Globus pallidus (tissue), 1 donor: ENCODE results near the gene USP51.
"Not testable (repeated sequence)": the region's sequence is repeated elsewhere in the genome, so short reads cannot be mapped to it uniquely, and the experiment has no call there.

ENCODE experiments used
- DNase-seq: peaks from one replicate; pipeline ENCODE4 v3.0.0-alpha.2; 2015; ENCODE audit warnings: low spot score

The USP51 gene

DNA sequence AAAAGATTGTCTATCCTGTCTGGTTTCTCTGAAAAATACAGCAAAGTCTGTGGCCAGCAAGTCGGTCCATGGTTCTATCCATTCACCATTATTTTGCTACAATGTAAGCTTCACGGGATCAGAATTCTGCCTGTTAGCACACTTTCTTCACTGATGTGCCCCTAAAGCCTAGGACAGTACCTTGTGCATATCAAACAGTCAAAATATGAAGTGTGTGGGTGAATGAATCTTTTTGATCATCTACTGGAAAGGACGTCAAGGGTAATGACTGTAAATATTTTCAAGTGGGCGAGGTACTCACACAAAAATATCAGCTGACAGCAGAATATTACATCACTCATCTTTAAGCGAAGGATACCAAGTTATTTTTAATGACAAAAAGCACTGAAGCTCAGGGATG, 24.5 kb downstream of the USP51 start:
- DNase-seq: not testable (repeated sequence)

DNA sequence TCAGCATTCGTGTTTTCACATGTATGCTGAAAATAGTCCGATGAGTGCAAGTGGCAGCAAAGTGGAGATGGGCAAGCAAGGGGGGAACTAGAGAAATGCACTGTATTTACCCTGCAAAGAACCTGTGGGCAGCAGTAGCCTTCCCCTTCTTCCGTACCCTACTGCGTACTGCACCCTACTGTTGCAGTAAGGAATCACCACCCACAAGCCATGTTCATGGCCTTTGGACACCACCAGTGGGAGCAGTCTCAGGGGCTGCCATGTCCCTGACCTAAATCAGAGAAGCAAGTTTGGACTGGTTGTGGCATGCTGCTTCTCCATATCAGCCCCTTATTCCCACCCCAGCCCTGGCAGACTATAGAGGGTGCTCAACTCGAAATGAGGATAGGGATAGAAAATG, 25.6 kb downstream of the USP51 start:
- DNase-seq: not testable (repeated sequence)

DNA sequence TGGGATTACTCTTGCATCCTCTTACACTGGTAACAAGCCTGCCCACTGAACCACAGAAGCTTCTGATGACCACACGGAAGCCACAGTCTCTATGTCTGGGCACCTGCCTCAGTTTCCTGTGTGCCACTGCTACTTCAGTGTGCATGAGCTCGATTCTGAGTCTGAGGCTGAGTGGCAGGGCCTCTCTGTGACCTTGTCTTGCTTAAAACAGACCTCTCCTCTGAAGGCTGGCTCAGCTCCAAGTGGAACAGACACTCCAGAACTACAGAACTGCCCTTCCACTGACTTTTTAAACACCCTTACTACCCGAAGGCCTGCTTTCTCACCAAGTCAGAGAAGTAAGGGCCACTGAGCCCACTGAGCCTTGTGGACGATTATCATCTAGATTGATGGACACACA, 29.7 kb downstream of the USP51 start:
- DNase-seq: not testable (repeated sequence)

DNA sequence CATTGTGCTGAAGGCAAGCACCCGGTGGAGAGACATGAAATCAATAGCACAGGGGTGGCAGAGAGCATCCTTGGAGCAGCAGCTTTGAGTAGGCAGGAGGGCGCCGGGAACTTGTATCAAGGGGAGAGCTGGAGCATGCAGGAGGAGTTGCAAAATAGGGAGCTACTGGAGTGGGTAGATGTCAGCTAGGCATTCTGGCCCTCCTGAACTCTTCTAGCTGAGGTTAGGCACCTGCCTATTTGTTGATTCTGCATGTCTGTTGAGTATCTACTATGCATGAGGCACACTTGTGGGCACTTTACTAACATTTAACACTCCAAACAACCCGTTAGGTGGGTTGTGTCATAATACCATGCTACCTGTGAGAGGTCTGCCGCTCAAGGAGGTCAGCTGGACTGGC, 30.2 kb downstream of the USP51 start:
- DNase-seq: not testable (repeated sequence)

DNA sequence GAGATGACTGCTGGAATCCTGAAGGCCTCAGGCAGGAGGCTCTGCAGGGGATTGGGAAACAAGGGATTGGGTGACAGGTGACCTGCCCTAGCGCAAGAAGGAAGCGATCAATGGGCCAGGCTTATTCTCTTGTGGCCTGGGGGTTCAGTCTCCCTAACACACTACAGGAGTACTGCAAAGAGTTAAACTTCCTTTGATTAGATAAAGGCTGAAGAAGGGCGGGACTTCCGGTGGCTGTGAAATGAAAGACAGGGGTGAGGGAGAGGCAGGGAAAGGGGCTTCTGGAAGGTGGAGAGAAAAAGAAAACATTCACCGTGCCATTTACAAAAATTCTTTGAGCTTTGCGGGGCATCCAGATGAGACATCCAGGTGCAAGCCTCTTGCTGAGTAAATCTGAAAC, 33.9 kb downstream of the USP51 start:
- DNase-seq: not testable (repeated sequence)

DNA sequence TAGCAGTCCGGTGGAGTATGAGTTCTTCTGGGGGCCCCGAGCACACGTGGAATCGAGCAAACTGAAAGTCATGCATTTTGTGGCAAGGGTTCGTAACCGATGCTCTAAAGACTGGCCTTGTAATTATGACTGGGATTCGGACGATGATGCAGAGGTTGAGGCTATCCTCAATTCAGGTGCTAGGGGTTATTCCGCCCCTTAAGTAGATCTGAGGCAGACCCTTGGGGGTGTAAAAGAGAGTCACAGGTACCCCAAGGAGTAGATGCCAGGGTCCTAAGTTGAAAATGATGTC, 36.9 kb downstream of the USP51 start:
- DNase-seq: no peak

GRCh38 chrX:55451990-55452832, 37.4 kb downstream of the USP51 start, which contains the start of gene MAGEH1:
TSS of gene MAGEH1 (plus strand) at chrX:55452127. CDS start at chrX:55452375, 248 bp downstream.
- DNase-seq: peak; percentile 94

- no peak for DNase-seq
Observed at GRCh38 chrX:55451626-55451989, 38.0 kb downstream of the USP51 start.

DNA sequence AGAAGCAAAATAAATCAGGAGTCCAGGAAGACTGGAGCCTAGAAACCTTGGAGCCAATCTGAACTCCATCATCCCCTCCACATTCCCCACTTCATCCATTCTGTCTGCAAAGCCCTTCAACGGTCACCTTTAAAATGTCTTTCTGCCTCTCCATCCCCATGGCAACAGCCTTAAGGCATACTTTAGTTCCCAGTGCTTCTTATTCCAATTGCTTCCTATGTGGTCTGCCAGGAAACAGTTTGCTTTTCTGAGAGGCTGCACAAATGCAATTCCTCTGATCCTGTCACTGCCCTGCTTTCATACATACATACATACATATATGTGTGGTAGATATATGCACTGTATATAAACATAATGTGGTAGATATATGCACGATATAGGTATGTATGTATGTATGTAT, 38.5 kb downstream of the USP51 start:
- peak; percentile 9 for DNase-seq

- DNase-seq: peak; percentile 3
Observed at GRCh38 chrX:55450259-55450658, 39.4 kb downstream of the USP51 start.

- DNase-seq: not testable (repeated sequence)
Observed at GRCh38 chrX:55443468-55443867, 46.2 kb downstream of the USP51 start.
